Vagina (tissue), 2 donors: ENCODE results near the gene MRPL54. TPM values are rescaled to one million over a fixed set of nuclear protein-coding genes. Genes with fewer than 3 reads are reported as not detected.
A peak's percentile ranks its signal among the peaks of the same experiment; 100 is the strongest.
"Not testable (repeated sequence)": the region's sequence is repeated elsewhere in the genome, so short reads cannot be mapped to it uniquely, and the experiment has no call there.

Experiments
- DNase-seq, 2 donors: peaks; one replicate each; pipeline ENCODE4 v3.0.0-alpha.2; 2017; ENCODE audit errors: extremely low spot score in 2 of 2
- H3K27ac ChIP-seq: fragments of 200-600 bp; sonication (generic); one replicate; pipeline ENCODE4 v1.5.1; 2019
- H3K27me3 ChIP-seq: fragments of 200-600 bp; sonication (generic); one replicate; pipeline ENCODE4 v1.5.1; 2019
- H3K36me3 ChIP-seq, 2 donors: fragments of 200-600 bp; sonication (generic); one replicate each; pipeline ENCODE4 v1.5.1; 2017 to 2019
- H3K4me1 ChIP-seq: fragments of 200-600 bp; sonication (generic); one replicate; pipeline ENCODE4 v1.5.1; 2019
- H3K4me3 ChIP-seq, 2 donors: fragments of 200-600 bp; sonication (generic); 1 replicate in 1 of 2; 2 replicates in 1 of 2; pipeline ENCODE4 v1.5.1; 2016 to 2019
- H3K9me3 ChIP-seq: fragments of 200-600 bp; sonication (generic); one replicate; pipeline ENCODE4 v1.5.1; 2019
- CTCF ChIP-seq, 3 experiments: fragments of 450-650 bp in 2 of 3; fragments of 200-600 bp in 1 of 3; sonication (generic) in 1 of 3; IDR thresholded peaks; one replicate each; pipeline ENCODE4 v1.5.1; 2017 to 2019; ENCODE audit warnings: antibody characterized with exemption in 3 of 3, mild to moderate bottlenecking in 2 of 3, moderate library complexity in 2 of 3
- POLR2A ChIP-seq, 2 donors: fragments of 450-650 bp; IDR thresholded peaks; one replicate each; pipeline ENCODE4 v1.6.1; 2017; ENCODE audit warnings: antibody characterized with exemption in 2 of 2, mild to moderate bottlenecking in 2 of 2, moderate library complexity in 2 of 2
- POLR2AphosphoS5 ChIP-seq, 2 donors: sonication (generic); formaldehyde crosslinking; IDR thresholded peaks; one replicate each; pipeline ENCODE4 v1.9.0; 2017; ENCODE audit warnings: antibody characterized with exemption in 2 of 2, mild to moderate bottlenecking in 2 of 2, low read depth in 1 of 2; ENCODE audit not compliant: insufficient read depth in 1 of 2
- intact Hi-C: fragments of 100-400 bp; cut with DNase I; formaldehyde crosslinking; loops from one replicate; pipeline ENCODE4 v1.15.1; 2023
- total RNA-seq: library from RNA; depleted of rRNA; stranded (reverse); fragments of >200 nt; gene quantifications from one replicate; pipeline ENCODE4 v1.2.3, GENCODE V29; 2016

Gene MRPL54
- total RNA-seq, 1 donor from 2014 or later: 30.4 TPM

- DNase-seq: no peak
Measured at GRCh38 chr19:3761382-3762129, 926 bp upstream of the MRPL54 start, which contains the start of gene APBA3. Gene APBA3, minus strand, starts transcription at chr19:3761692. Its CDS starts 1,428 bp downstream, at chr19:3760264.

GRCh38 chr19:3762130-3762473, 380 bp upstream of the MRPL54 start:
- intact Hi-C loops: no loop called here
- Histone ChIP-seq H3K36me3 (peaks cover 0 to 28% of the 10 kb centered on the region in 2 donors), H3K4me3 (no peak overlapping the region)

More at GRCh38 chr19:3761382-3762129, 926 bp upstream of the MRPL54 start, which contains the start of gene APBA3:
- peak within 1 kb of the TSS; percentile 75 to 86 for H3K4me3 ChIP-seq
- intact Hi-C loops: no loop called here
- TF ChIP-seq CTCF (IDR thresholded peaks at IDR 0.05) (peak; percentile 59 to 72 (median 65)), POLR2A (IDR thresholded peaks at IDR 0.05) (peak in 1 of 2 donors; percentile 68), POLR2AphosphoS5 (IDR thresholded peaks at IDR 0.05; ENCODE audit: insufficient read depth in 1 of 2, low read depth in 1 of 2) (peak; percentile 90 to 92)
- H3K27ac ChIP-seq: peak within 1 kb of the TSS; percentile 92
- H3K36me3 ChIP-seq: peaks cover 0 to 25% of the 10 kb centered on the region in 2 donors
- H3K4me1 ChIP-seq: peaks cover 38% of the 10 kb centered on the region
- no peaks in the 10 kb centered on the region for H3K9me3 ChIP-seq
- no peaks in the 10 kb centered on the region for H3K27me3 ChIP-seq

GRCh38 chr19:3765121-3765520, 2.6 kb downstream of the MRPL54 start:
- H3K9me3 ChIP-seq: no peaks in the 10 kb centered on the region
- no peak overlapping the region for H3K4me3 ChIP-seq
- DNase-seq: no peak
- intact Hi-C loops: no loop called here
- H3K27me3 ChIP-seq: no peaks in the 10 kb centered on the region
- H3K36me3 ChIP-seq: peaks cover 0 to 33% of the 10 kb centered on the region in 2 donors
- H3K4me1 ChIP-seq: peaks cover 23% of the 10 kb centered on the region
- TF ChIP-seq CTCF (IDR thresholded peaks at IDR 0.05): no peak
- no peak for TF ChIP-seq POLR2AphosphoS5 (IDR thresholded peaks at IDR 0.05; ENCODE audit: insufficient read depth in 1 of 2, low read depth in 1 of 2)
- no peak for TF ChIP-seq POLR2A (IDR thresholded peaks at IDR 0.05)
- no peak overlapping the region for H3K27ac ChIP-seq

More at GRCh38 chr19:3762130-3762473, 380 bp upstream of the MRPL54 start:
- no peaks in the 10 kb centered on the region for H3K9me3 ChIP-seq
- no peak for TF ChIP-seq CTCF (IDR thresholded peaks at IDR 0.05)
- TF ChIP-seq POLR2AphosphoS5 (IDR thresholded peaks at IDR 0.05; ENCODE audit: insufficient read depth in 1 of 2, low read depth in 1 of 2): no peak
- TF ChIP-seq POLR2A (IDR thresholded peaks at IDR 0.05): no peak
- peaks cover 38% of the 10 kb centered on the region for H3K4me1 ChIP-seq
- H3K27ac ChIP-seq: peak overlapping the region; percentile 92
- no peak for DNase-seq
- no peaks in the 10 kb centered on the region for H3K27me3 ChIP-seq

- intact Hi-C loops, H3K4me3 ChIP-seq, H3K27ac ChIP-seq, H3K27me3 ChIP-seq, DNase-seq, H3K9me3 ChIP-seq: not testable (repeated sequence)
- H3K36me3 ChIP-seq: peaks cover 0 to 33% of the 10 kb centered on the region in 2 donors
- peaks cover 17% of the 10 kb centered on the region for H3K4me1 ChIP-seq
Measured at GRCh38 chr19:3765757-3766156, 3.3 kb downstream of the MRPL54 start.

GRCh38 chr19:3766520-3766919, 4.0 kb downstream of the MRPL54 start:
- no peak for DNase-seq
- intact Hi-C loops: no loop called here
- Histone ChIP-seq H3K36me3 (peaks cover 0 to 33% of the 10 kb centered on the region in 2 donors), H3K27me3 (no peaks in the 10 kb centered on the region), H3K9me3 (no peaks in the 10 kb centered on the region), H3K4me1 (peaks cover 12% of the 10 kb centered on the region), H3K27ac (no peak overlapping the region), H3K4me3 (no peak overlapping the region)
- TF ChIP-seq POLR2AphosphoS5 (IDR thresholded peaks at IDR 0.05; ENCODE audit: insufficient read depth in 1 of 2, low read depth in 1 of 2) (no peak), POLR2A (IDR thresholded peaks at IDR 0.05) (no peak), CTCF (IDR thresholded peaks at IDR 0.05) (no peak)
